ENCODE measurements around the gene PKLR. TPM values are rescaled to one million over a fixed set of nuclear protein-coding genes. Genes with fewer than 3 reads are reported as not detected.
"Not testable (repeated sequence)": the region's sequence is repeated elsewhere in the genome, so short reads cannot be mapped to it uniquely, and the experiment has no call there.

Gene PKLR
- not detected for total RNA-seq
- long read RNA-seq = 0 reads

DNA sequence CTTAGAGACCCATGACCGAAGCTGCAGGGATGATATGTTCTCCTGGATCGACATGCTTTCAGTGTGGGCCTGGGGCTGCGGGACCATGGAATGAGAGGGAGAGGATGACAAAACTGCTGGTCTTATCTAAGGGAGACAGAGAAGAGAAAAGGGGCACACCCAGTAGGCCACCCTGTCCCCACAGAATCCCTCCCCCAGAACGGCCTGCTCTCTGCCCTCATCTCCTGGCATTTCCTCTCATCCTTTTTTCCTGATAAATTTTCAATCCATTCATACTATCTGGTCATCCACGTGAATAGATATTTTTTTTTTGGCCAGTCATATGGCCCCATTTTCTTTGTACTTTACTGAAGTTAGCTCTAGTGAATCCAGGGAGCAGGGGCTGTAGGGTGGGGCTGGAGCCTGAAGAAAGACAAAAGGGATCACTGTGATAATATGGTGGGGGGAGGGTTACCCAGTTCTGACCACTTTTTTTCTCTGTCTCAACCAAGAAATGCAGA, at the start of gene PKLR:
TSS of gene PKLR (minus strand) at position 97 of the 500 bp plus-strand sequence. CDS start at position 54, 43 bp downstream.
- intact Hi-C loops (cut with DNase I) = no loop called here
- DNase-seq (ENCODE audit: low spot score) = no peak

DNA sequence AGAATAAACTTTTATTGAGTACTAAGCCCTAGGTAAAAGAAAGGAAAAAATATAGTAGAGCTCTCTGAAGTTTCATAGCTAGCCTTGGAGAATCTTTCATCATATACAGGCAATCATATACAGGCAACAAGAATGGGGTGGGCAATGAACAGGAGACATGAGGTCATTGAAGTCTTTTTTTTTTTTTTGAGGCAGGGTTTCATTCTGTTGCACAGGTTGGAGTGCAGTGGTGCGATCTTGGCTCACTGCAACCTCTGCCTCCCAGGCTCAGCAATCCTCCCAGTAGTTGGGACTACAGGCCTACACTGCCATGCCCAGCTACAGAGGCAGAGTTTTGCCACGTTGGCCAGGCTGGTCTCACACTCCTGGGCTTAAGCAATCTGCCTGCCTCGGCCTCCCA, 41.6 kb upstream of the PKLR start:
- no peak for DNase-seq (ENCODE audit: low spot score)
- intact Hi-C loops (cut with DNase I) = no loop called here

DNA sequence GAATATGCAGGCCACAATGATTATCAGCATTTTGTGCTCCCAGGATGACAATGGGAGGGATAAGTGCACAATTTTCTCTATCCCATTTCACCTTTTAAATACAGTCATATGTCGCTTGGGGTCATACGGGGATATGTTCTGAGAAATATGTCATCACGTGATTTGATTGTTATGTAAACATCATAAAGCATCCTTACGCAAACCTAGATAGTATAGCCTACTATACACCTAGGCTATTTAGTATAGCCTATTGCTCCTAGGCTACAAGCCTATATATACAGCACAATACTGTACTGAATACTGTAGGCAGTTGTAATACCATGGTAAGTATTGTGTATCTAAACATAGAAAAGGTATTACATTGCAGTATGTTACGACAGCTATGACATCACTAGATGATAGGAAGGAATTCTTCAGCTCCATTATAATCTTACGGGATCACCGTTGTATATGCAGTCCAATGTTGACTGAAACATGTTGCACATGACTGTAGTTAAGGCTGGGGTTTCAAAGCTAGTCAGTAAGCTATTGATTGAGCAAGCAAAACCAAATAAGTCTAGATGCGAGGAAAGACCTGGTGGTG, 38.4 kb upstream of the PKLR start:
- intact Hi-C loops (cut with DNase I) = no loop called here
- no peak for DNase-seq (ENCODE audit: low spot score)

DNA sequence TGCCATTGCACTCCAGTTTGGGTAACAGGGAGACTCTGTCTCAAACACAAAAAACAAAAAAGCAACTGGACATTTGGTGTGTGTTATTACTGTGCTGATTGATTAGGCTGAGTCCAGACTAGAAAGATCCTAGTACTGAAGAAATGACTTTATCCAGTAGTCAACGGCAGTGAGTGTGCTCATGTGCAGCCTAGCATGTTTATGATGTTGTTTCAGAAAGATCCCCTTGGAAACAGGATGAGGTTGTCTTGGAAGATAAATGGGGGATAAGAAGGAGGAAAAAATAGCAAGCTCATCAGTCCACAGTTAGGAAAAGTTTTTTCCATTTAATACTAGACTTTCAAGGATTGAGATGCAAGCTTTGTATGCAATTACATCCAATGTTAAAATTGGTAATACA, 33.7 kb upstream of the PKLR start:
- no peak for DNase-seq (ENCODE audit: low spot score)
- intact Hi-C loops (cut with DNase I) = no loop called here

DNA sequence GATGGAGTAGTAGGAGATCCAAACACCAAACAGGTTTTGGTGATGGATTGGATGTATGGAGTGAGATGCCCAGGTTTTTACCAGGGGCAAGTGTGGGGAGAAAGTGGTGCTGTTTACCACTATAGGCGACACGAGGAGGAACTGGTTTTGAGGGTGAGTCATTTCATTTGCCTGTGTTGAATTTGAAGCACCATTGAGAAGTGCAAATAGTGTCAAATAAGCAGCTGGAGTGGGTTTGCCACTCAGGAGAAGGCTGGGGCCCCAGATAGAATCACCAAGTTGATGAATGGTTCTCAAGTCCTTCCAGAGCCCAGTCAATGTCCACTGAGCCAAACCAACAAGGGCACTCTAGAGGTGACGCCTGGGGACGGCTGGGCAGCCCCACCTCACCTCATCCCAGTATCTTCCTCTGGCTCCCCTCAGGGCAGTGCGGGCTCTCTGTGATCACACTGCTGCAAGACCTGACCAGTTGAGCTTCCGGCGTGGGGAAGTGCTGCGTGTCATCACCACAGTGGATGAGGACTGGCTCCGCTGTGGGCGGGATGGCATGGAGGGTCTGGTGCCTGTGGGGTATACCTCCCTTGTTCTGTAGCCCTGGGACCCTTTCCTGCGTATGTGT, 28.9 kb upstream of the PKLR start:
- DNase-seq (ENCODE audit: low spot score) = no peak
- intact Hi-C loops (cut with DNase I) = loop anchor here (5.0 kb wide), 1 partner anchor 262 kb away; no protein-coding TSS in a partner anchor

DNA sequence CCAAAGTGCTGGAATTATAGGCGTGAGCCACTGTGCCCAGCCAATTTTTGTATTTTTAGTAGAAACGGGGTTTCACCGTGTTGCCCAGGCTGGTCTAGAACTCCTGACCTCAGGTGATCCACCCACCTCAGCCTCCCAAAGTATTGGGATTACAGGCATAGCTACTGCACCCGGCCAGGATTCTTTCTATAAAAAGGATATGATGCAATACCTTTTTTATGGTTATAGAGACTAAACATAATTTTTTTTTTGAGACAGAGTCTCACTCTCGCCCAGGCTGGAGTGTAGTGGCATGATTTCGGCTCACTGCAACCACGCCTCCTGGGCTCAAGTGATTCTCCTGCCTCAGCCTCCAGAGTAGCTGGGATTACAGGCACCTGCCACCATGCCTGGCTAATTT, 27.6 kb upstream of the PKLR start:
- not testable (repeated sequence) for DNase-seq (ENCODE audit: low spot score)
- intact Hi-C loops (cut with DNase I) = loop anchor here (5.0 kb wide), 1 partner anchor 263 kb away; no protein-coding TSS in a partner anchor

DNA sequence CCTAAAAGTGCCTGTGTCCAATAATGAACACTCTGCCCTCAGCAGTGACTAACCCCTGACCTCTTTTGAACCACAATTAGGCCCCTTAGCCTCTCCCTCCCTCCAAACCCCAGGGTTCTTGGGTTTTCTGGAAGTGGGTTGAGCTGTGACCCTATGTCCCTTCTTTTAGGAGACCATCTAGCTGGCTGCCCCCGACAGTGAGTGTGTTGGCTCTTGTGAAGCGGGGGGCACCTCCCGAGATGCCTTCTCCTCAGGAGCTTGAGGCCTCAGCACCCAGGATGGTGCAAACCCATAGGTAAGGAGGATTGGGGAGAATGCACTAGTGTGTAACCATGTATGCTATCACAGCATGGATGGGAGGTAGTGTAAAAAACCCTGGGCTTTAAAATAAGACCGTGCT, 26.7 kb upstream of the PKLR start:
- intact Hi-C loops (cut with DNase I) = loop anchor here (5.0 kb wide), 1 partner anchor 264 kb away; no protein-coding TSS in a partner anchor
- DNase-seq (ENCODE audit: low spot score) = no peak

DNA sequence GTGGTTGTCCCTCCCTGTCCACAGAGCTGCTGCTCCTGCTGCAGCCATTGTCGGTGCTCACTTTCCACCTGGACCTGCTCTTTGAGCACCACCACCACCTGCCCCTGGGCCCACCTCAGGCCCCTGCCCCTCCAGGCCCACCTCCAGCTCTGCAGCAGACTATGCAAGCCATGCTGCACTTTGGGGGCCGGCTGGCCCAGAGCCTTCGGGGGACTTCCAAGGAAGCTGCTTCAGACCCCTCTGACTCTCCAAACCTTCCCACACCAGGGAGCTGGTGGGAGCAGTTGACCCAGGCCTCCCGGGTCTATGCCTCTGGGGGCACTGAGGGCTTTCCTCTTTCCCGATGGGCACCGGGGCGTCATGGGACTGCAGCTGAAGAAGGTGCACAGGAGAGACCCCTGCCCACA, 25.4 kb upstream of the PKLR start:
- intact Hi-C loops (cut with DNase I) = loop anchor here (5.0 kb wide), 1 partner anchor 266 kb away; no protein-coding TSS in a partner anchor
- no peak for DNase-seq (ENCODE audit: low spot score)

DNA sequence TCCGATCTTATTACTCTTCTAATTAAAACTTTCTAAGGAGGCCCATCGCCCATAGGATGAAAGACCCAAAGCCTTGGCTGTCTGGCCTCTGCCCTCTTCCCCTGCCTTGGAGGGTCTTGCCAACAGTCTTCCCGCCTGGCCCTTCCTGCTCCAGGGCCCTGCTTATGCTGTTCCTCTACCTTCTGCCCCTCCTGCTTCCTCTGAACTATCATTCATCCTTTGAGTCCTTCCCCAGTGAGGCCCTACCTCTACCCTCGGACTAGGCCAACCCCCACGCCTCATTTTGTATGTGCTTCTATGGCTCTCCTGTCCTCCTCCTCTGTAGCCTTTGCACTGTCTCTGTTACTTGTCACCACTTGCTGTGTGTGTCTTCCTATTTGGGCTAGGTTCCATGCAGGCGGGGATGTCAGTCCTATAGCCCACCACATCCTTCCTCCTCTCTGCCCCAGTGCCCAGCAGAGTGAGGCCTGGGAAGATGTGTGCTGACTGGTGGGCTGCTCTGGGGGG, 24.8 kb upstream of the PKLR start:
- intact Hi-C loops (cut with DNase I) = loop anchor here (5.0 kb wide), 1 partner anchor 266 kb away; no protein-coding TSS in a partner anchor
- DNase-seq (ENCODE audit: low spot score) = no peak

DNA sequence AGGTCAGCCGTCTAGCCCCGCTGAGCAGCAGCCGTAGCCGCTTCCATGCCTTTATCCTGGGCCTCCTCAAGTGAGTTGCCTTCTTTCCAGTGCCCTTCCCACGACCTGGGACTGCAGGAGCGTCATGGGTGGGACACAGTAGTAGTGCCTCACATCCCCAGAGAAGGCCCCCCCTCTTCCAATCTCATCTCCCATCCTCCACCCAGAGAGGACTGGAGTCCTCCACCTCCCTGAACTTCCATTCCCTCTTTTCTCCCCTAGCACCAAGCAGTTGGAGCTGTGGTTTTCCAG, 24.3 kb upstream of the PKLR start:
- DNase-seq (ENCODE audit: low spot score) = no peak
- intact Hi-C loops (cut with DNase I) = loop anchor here (2.0 to 5.0 kb wide), 2 partner anchors 237 to 267 kb away; partner anchors contain the start of gene ASH1L

DNA sequence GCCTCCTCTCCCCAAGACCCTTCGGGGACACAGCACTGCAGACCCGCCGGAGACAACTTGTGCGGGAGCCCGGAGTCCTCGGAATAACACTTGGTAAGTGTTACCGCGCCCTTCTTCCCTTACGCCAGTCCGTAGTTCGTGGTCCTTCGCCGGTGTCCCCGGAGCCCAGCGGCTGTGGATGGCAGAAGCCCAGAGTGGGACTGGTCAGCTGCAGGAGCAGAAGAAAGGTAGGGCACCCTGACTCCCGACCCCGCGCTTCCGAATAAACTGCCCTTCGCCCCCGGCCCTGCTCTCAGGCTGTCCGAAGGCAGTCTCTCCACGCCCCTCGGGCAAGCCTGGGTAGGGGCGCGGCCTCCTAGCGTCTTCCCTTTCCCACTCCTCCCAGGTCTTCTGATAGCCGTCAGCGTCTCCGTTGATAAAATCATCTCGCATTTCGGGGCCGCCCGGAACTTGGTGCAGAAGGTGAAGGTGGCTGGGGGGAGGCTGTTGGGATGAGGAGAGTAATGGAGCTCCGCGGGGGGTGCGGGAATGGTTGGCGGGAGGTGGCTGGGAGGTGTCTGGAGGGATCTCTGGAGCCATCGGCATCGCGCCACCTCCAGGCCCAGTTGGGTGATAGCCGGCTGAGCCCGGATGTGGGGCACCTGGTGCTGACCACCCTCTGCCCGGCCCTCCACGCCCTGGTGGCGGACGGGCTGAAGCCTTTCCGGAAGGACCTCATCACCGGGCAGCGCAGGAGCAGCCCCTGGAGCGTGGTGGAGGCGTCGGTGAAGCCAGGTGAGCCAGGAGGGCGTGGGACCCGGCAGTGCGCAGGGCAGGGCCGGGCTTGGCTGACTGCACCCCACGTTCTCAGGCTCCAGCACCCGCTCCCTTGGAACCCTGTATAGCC, 23.7 kb upstream of the PKLR start:
- DNase-seq (ENCODE audit: low spot score) = no peak
- intact Hi-C loops (cut with DNase I) = loop anchor here (1.0 to 5.0 kb wide), 3 partner anchors 48 to 267 kb away; partner anchors contain the start of genes ASH1L and HCN3

DNA sequence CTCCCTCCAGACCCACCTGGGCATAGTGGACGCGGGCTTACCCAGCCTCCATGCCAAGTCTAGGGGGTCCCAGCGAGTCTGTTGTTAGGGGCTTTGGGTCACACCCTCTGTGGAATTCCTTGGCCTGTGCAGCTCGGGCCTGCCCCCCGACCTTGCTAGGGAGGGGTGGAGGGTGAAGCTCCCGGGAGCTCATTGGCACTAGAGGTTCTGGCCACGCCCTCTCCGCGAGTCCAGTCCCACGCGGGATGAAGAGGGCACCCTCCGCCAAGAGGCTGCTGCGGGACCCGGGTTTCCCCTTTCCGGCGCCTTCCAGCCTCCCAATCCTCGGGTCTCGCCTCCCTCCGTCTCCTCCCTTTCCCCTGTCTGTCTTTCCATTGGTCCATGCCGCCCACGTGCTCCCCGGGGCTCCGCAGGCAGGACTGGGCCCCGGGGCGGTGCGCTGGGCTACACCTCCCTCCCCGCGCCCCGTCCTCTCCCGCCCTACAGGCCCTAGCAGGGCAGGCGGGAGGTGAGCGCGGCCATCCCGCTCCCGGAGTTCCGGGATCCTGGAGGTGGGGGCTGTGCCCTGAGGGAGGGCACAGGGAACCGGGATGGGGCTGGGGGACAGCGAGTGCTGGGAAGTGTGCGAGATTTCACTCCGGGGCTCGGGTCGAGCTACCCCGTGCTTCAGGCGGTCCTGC, 22.9 kb upstream of the PKLR start:
- intact Hi-C loops (cut with DNase I) = loop anchor here (1.0 to 2.0 kb wide), 2 partner anchors 47 to 239 kb away; partner anchors contain the start of genes ASH1L and HCN3
- peak; percentile 97 for DNase-seq (ENCODE audit: low spot score)

DNA sequence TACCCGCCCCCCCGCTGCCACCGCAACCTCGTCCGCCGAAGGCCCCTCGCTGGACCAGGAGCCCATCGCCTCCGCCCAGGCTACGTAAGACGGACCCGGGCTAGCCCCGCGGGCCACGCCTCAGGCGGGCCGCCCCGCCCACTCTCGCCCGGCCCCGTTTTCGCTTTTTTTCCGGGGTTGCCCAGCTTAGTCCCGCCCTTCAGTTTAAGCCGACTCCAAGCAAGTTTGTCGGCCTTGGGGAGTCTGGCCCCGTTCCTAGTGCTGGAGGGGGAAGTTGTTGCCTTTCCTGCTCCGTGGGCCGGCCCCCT, 22.4 kb upstream of the PKLR start:
- intact Hi-C loops (cut with DNase I) = loop anchor here (1.0 to 2.0 kb wide), 4 partner anchors 14 to 239 kb away; partner anchors contain the start of genes ASH1L and HCN3
- DNase-seq (ENCODE audit: low spot score) = peak; percentile 95

DNA sequence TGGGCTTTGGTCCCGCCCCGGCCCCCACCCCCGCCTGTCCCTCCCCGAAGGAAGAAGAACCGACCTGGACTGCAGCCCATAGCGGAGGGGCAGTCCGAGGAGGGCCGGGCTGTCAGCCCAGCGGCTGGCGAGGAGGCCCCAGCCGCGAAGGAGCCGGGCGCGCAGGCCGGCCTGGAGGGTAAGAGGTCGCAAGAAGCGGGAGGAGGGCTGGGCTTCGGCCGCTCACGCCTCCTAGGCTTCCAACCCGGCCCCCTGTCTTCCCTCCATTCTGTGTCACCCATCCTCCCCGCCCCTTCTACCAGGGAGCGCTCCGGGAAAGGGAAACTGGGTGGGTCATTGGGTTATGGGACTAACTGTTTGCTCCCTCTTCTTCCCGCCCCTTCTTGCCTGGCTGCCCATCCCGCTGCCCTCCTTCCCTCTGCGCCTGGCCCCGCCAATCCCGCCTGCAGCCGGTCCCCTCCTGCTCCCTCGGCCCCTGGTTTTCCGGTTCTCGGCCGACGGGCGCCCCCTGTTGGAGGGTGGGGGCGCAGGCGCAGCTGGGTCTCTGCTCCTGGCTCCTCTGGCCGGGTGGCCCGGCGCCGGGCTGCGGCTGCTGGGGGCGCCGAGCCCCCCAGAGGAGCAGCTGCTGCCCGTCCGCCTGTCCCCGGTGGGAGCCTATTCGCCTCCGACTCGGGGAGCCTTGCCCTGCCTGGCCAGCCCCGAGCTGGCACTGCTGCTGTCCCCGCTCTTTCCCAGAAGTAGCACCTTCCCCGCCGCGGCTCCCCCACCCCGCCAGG, 21.9 kb upstream of the PKLR start:
- intact Hi-C loops (cut with DNase I) = loop anchor here (1.0 to 2.0 kb wide), 2 partner anchors 14 to 72 kb away; no protein-coding TSS in a partner anchor
- peak; percentile 95 for DNase-seq (ENCODE audit: low spot score)

DNA sequence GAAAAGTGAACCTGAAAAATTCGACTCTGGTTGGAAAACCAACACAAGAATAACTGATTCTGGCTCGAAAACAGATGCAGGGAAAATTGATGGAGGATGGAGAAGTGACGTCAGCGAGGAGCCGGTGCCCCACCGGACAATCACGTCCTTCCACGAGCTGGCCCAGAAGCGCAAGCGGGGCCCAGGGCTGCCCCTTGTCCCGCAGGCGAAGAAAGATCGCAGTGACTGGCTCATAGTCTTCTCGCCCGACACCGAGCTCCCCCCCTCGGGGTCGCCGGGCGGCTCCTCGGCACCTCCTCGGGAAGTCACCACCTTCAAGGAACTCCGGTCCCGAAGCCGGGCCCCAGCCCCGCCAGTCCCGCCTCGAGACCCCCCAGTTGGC, 21.3 kb upstream of the PKLR start:
- DNase-seq (ENCODE audit: low spot score) = no peak
- intact Hi-C loops (cut with DNase I) = loop anchor here (2.0 kb wide), 1 partner anchor 72 kb away; no protein-coding TSS in a partner anchor

DNA sequence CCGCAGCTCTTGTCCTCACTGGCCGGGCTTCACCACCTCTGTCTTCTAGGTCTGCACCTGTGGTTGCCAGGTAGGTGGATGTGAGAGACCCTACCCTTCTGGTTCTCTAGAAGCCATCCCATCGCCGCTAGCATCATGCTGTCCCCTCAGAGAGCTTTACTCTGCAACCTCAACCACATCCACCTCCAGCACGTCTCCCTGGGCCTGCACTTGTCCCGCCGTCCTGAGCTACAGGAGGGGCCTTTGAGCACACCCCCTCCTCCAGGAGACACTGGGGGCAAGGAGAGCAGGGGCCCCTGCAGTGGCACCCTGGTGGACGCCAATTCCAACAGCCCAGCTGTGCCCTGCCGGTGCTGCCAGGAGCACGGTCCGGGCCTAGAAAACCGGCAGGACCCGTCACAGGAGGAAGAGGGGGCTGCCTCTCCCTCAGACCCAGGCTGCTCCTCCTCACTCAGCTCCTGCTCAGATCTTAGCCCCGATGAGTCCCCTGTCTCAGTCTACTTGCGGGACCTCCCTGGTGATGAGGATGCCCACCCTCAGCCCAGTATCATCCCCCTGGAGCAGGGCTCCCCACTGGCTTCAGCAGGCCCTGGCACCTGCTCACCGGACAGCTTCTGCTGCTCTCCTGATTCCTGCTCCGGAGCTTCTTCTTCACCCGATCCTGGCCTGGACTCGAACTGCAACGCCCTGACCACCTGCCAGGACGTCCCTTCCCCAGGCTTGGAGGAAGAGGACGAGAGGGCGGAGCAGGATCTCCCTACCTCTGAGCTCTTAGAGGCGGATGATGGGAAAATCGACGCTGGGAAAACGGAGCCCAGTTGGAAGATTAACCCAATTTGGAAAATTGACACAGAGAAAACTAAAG, 20.6 kb upstream of the PKLR start:
- no peak for DNase-seq (ENCODE audit: low spot score)
- intact Hi-C loops (cut with DNase I) = loop anchor here (2.0 kb wide), 1 partner anchor 71 kb away; no protein-coding TSS in a partner anchor
